Measurements from ENCODE around the gene TRA2B.
"Not testable (repeated sequence)": the region's sequence is repeated elsewhere in the genome, so short reads cannot be mapped to it uniquely, and the experiment has no call there.

TRA2B gene

GRCh38 chr3:185926445-185926844 is 11.4 kb downstream of the TRA2B start:
- DNase-seq: no peak

DNA sequence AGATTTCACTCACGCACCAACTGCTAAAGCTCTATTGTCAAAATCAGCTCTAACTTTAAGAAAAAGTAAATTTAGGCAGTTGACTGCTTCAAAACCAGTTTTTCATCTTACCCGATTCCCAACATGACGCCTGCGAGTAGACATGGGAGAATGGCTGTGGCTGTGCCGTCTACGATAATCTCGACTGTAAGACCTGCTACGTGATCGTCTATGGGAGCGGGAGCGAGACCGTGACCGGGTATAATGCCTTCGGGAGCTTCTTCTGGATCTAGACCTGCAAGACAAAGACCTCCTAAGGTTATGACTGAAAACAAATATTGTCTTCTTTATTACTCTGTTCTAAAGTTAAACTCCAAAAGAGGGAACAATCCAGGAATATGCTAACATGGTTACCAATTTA is 12.5 kb downstream of the TRA2B start:
- DNase-seq: no peak

GRCh38 chr3:185924375-185924774 is 13.4 kb downstream of the TRA2B start:
- no peak for DNase-seq

GRCh38 chr3:185920184-185920583 is 17.6 kb downstream of the TRA2B start:
- DNase-seq: no peak

- DNase-seq: no peak
Observed at GRCh38 chr3:185916042-185916833, 21.6 kb downstream of the TRA2B start.

DNA sequence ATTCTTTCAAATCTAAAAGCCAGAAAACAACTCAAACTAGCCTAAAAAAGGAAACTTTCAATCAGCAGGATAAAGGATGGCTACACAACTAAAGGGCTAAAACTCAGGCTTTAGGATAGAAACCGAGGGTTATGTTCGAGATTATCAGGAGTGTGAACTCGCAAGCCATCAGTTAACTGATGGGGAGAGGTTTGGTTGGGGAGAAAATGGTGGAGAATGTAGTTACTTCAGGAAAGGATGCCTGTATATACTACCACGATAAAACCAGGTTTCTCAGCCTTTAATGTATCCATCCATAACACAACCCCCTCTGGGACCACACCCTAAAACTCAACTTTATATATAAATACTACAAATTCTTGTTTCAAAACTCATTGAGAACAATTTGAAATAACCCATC is 22.2 kb downstream of the TRA2B start:
- DNase-seq: no peak

GRCh38 chr3:185914911-185915629 is 22.7 kb downstream of the TRA2B start:
- no peak for DNase-seq

DNA sequence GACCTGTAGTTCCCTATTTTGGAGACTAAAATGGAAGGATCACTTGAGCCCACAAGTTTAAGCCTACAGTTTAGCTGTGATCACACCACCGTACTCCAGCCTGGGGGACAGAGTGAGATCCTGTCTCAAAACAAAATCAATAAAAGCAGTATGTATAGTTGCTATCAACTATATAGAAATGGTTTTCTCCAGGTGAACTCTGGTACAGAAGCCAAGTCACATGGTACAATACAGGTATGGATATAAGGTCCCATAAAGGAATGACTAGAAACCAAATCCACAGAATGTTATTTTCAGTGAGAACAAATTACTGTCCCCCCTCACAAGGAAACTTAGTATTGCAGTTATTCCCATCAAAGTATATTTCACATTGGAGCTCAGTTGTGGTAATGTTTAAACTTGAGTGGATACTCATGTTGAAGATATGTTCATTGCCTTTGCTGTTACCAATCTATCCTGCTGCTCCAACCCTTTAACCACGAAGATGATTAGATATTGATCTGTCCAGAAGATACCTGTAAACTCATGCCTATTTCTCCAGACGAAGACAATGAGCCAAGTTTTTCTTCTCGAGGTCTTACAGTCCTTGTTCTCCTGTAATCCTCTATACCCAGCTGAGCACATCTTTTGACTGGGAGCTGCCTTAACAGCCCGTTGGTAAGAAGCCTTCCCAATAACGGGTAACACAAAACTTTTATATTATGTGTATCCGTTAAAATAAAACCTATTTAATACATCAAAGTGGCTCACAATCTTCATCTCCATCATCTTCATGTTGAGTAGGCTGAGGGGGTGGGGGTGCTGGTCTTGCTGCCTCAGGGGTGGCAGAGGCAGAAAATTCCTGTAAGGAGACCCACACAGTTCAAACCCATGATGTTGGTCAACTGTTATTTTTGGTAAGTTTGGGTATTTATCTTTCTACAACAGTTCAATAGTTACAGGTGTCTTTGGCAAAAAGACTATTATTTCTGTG is 24.6 kb downstream of the TRA2B start:
- DNase-seq: no peak

- DNase-seq: no peak
Observed at GRCh38 chr3:185912512-185912911, 25.3 kb downstream of the TRA2B start.

GRCh38 chr3:185911076-185911448 is 26.8 kb downstream of the TRA2B start:
- DNase-seq: not testable (repeated sequence)

GRCh38 chr3:185910322-185911075 is 27.3 kb downstream of the TRA2B start:
- DNase-seq: not testable (repeated sequence)

DNA sequence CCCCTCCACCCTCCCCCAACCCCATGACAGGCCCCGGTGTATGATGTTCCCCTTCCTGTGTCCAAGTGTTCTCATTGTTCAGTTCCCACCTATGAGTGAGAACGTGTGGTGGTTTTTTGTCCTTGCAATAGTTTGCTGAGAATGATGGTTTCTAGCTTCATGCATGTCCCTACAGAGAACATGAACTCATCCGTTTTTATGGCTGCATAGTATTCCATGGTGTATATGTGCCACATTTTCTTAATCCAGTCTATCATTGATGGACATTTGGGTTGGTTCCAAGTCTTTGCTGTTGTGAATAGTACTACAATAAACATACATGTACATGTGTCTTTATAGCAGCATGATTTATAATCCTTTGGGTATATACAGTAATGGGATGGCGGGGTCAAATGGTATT is 27.9 kb downstream of the TRA2B start:
- DNase-seq: not testable (repeated sequence)

GRCh38 chr3:185900228-185900627 is 37.6 kb downstream of the TRA2B start:
- no peak for DNase-seq

DNA sequence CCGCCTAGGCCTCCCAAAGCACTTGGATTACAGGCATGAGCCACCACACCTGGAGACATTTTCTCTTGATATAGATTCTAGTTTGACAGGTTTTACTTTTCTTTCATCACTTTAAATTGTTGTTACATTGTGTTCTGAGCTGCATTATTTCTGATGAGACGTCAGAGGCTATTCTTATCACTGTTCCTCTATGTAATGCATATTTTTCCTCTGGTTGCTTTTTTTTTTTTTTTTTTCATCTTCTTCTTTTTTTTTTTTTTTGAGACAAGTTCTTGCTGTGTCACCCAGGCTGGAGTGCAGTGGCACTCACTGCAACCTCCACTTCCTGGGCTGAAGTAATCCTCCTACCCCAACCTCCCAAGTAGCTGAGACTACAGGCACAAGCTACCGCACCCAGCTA is 41.2 kb downstream of the TRA2B start:
- no peak for DNase-seq

- no peak for DNase-seq
Observed at GRCh38 chr3:185887066-185887465, 50.7 kb downstream of the TRA2B start.

DNA sequence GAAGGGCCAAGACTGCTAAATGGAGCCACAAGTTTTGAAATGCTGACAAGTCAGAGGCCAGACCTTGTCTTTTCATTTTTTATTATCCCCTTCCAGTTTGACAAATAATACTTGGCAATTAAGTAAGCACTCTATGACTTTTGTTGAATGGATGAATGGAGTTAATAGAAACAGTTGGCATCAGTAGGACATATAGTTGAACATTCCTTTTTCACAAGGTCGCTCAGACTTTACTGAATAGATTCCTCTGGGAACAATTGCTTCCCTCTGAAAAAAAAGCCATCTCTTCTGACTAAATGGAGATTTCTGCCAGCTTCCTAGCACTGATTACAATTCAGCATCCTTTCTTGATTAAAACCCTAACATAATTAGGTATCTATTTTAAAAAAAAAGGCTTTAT is 53.2 kb downstream of the TRA2B start:
- DNase-seq: no peak

DNA sequence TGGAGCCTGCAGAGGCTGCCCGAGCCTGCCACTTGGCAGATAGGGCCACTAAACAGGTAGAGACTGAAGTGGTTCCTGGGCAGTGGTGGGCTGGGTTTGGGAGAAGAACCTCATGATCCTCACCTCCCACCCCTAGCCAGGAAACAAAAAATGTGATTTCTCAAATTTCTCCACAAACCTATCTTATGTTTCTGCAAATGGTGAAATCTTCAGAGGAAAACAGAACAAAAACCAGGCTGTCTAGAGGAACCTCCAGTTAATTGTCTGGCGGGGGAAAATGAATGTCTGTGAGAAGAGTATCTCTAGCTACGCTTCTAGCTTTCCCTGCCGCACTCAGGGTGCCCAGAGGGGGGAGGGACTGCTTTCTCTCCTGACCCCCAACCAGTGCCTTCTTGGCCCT is 55.9 kb downstream of the TRA2B start:
- no peak for DNase-seq

- DNase-seq: no peak
Observed at GRCh38 chr3:185880600-185880999, 57.2 kb downstream of the TRA2B start.

DNA sequence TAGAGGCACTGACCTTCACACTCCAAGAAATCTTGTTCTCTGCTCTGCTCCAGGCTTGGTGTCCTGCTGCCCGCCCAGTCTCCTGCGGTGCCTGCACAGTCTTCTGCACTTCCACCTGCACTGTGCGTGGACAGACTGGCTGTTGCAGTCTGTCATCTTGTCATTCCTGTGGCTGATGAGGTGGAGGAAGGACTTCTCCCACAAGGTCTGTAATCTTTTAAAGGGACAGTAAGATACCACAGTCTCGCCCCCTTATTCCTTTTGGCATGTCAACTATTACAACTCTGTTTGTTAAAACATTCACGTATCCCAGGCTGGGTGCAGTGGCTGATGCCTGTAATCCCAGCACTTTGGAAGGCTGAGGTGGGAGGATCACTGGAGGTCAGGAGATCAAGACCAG is 58.9 kb downstream of the TRA2B start:
- no peak for DNase-seq

- no peak for DNase-seq
Observed at GRCh38 chr3:185874119-185874518, 63.7 kb downstream of the TRA2B start.

DNA sequence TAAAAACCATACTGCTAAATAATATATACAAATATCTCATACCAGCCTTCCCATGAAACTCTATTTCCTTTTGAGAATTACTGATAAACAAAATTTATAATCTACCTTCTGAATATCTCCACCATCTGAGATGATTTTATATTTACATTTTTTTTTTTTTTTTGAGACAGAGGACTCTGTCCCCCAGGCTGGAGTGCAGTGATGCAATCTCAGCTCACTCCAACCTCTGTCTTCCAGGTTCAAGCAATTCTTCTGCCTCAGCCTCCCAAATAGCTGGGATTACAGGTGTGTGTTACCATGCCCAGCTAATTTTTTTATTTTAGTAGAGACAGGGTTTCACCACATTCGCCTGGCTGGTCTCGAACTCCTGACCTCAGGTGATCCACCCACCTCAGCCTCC is 70.2 kb downstream of the TRA2B start:
- no peak for DNase-seq

DNA sequence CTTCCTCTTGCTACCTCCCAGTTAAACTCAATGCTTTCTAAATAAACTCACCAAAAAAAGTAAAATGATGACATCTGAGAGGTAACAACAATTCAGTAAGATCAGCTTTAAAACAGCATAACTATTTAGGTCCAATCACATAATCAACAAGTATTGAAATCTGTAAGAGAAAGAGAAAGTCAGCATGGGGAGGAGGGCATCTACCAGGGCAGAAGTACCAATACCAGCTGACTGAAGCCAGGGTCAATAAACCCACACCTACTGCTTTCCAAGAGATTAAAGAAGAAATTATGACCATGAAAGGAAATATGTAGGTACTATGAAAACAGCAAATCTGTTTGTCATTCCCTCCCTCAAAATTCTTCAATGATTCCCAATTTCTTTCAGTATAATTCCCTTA is 70.8 kb downstream of the TRA2B start:
- DNase-seq: no peak

GRCh38 chr3:185866555-185866954 is 71.3 kb downstream of the TRA2B start:
- DNase-seq: no peak
